NB4 (cell line): Measurements from ENCODE around the gene TMEM156.
"Not testable (repeated sequence)": the region's sequence is repeated elsewhere in the genome, so short reads cannot be mapped to it uniquely, and the experiment has no call there.

Source experiments
- DNase-seq: peaks from one replicate; pipeline ENCODE4 v3.0.0; 2010; ENCODE audit warnings: low read depth
- H3K4me3 ChIP-seq: one replicate; pipeline ENCODE4 v1.5.1; 2011; ENCODE audit warnings: mild to moderate bottlenecking, low read depth, low read length, moderate library complexity
- CTCF ChIP-seq: IDR thresholded peaks from one replicate; pipeline ENCODE4 v1.5.1; 2012; ENCODE audit warnings: low read depth, low read length
- MYC ChIP-seq: IDR thresholded peaks from 2 replicates; pipeline ENCODE4 v1.6.1; 2011; ENCODE audit warnings: low read depth, low read length
- POLR2A ChIP-seq: IDR thresholded peaks from 2 replicates; pipeline ENCODE4 v1.6.1; 2011; ENCODE audit warnings: mild to moderate bottlenecking; ENCODE audit not compliant: insufficient read length; ENCODE audit errors: extremely low read depth
- TF ChIP-seq, protein P1 (sequence below): IDR thresholded peaks from 2 replicates; pipeline ENCODE4 v1.6.1; 2011; ENCODE audit warnings: low read depth, low read length

The TMEM156 gene

GRCh38 chr4:39023059-39023458 lies 9.2 kb downstream of the TMEM156 start:
- H3K4me3 ChIP-seq = no peak overlapping the region
- TF ChIP-seq, protein P1, sequence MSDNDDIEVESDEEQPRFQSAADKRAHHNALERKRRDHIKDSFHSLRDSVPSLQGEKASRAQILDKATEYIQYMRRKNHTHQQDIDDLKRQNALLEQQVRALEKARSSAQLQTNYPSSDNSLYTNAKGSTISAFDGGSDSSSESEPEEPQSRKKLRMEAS = no peak
- no peak for TF ChIP-seq POLR2A
- TF ChIP-seq CTCF = no peak
- TF ChIP-seq MYC = no peak
- DNase-seq = no peak

- TF ChIP-seq, protein P1 = no peak
- TF ChIP-seq POLR2A = no peak
- no peak for TF ChIP-seq CTCF
- no peak for TF ChIP-seq MYC
- DNase-seq = no peak
- H3K4me3 ChIP-seq = no peak overlapping the region
Observed at GRCh38 chr4:39022241-39022640, 10.0 kb downstream of the TMEM156 start.

GRCh38 chr4:39021631-39022030 lies 10.6 kb downstream of the TMEM156 start:
- TF ChIP-seq CTCF (no peak), POLR2A (no peak), MYC (no peak)
- TF ChIP-seq, protein P1 = no peak
- DNase-seq = no peak
- H3K4me3 ChIP-seq = no peak overlapping the region

DNA sequence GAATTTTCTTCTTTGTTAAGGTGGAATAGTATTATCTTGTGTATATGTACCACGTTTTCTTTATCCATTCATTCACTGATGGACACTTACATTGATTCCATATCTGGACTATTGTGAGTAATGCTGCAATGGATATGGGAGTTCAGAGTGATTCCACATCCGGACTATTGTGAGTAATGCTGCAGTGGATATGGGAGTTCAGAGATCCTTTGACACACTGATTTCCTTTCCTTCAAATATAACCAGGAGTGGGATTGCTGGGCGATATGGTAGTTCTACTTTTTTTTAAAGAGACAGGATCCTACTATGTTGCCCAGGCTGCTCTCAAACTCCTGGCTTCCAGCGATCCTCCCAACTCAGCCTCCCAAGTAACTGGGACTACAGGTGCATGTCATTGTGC lies 12.1 kb downstream of the TMEM156 start:
- no peak for DNase-seq
- TF ChIP-seq MYC (no peak), CTCF (no peak), POLR2A (no peak)
- TF ChIP-seq, protein P1 = no peak
- no peak overlapping the region for H3K4me3 ChIP-seq

DNA sequence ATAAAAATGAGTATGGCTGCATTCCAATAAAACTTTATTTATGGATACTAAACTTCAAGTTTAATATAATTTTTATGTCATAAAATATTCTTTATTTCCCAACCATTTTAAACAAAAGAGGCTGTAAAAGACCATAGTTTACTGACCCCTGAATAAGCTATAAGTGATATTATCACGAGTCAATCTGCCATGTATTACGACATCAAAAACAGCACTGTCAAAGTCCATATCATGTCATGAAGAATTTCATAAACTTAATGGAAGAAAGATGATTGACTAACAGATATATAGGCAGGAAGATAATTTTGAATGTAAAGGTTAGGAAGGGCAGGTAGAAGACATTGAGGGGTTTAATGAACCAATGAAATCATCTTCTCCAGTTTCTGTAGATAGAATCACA lies 18.2 kb downstream of the TMEM156 start:
- no peak overlapping the region for H3K4me3 ChIP-seq
- TF ChIP-seq, protein P1 = no peak
- TF ChIP-seq MYC (no peak), POLR2A (no peak), CTCF (no peak)
- no peak for DNase-seq

- DNase-seq = no peak
- H3K4me3 ChIP-seq = no peak overlapping the region
Observed at GRCh38 chr4:39004758-39005157, 27.5 kb downstream of the TMEM156 start.

GRCh38 chr4:39002058-39002457 lies 30.2 kb downstream of the TMEM156 start:
- DNase-seq, H3K4me3 ChIP-seq: not testable (repeated sequence)

More at GRCh38 chr4:39004758-39005157, 27.5 kb downstream of the TMEM156 start:
- TF ChIP-seq POLR2A (no peak), CTCF (no peak), MYC (no peak)
- TF ChIP-seq, protein P1 = no peak
